Body of pancreas (tissue), 4 donors: ENCODE measurements around the gene OLFML1. TPM values are rescaled to one million over a fixed set of nuclear protein-coding genes. Genes with fewer than 3 reads are reported as not detected.
A peak's percentile ranks its signal among the peaks of the same experiment; 100 is the strongest.

ENCODE experiments used
- ATAC-seq: fragments of 150-250 bp; one replicate; pipeline ENCODE4 v1.9.1; 2016
- DNase-seq, 4 donors: peaks; one replicate each; pipeline ENCODE4 v3.0.0-alpha.2; 2019
- H3K27ac ChIP-seq, 4 donors: fragments of 200-600 bp; sonication (generic); 1 replicate in 3 of 4; 2 replicates in 1 of 4; pipeline versions ENCODE4 v1.5.1 to v1.6.1; 2016 to 2019; ENCODE audit warnings: mild to moderate bottlenecking in 1 of 4, mixed read lengths in 1 of 4, moderate library complexity in 1 of 4
- H3K27me3 ChIP-seq, 2 donors: fragments of 200-600 bp; sonication (generic); one replicate each; pipeline ENCODE4 v1.6.0; 2016; ENCODE audit warnings: mild to moderate bottlenecking in 1 of 2
- H3K36me3 ChIP-seq, 2 donors: fragments of 200-600 bp; sonication (generic); replicated peaks in 1 of 2; 2 replicates each; pipeline ENCODE4 v1.5.1; 2016; ENCODE audit warnings: low read depth in 2 of 2; ENCODE audit not compliant: insufficient read depth in 1 of 2
- H3K4me1 ChIP-seq: fragments of 200-600 bp; sonication (generic); one replicate; pipeline ENCODE4 v1.6.0; 2016
- H3K4me3 ChIP-seq, 2 donors: fragments of 200-600 bp; sonication (generic); 1 replicate in 1 of 2; 2 replicates in 1 of 2; pipeline ENCODE4 v1.5.1; 2016 to 2019
- H3K9me3 ChIP-seq, 3 donors: fragments of 200-600 bp; sonication (generic); 1 replicate in 2 of 3; 2 replicates in 1 of 3; pipeline ENCODE4 v1.5.1; 2016
- POLR2A ChIP-seq, 3 donors: fragments of 450-650 bp; IDR thresholded peaks; one replicate each; pipeline ENCODE4 v1.6.1; 2016; ENCODE audit warnings: antibody characterized with exemption in 3 of 3, mild to moderate bottlenecking in 2 of 3
- WGBS, 2 donors: methylation state at CpG; one replicate each; pipeline ENCODE4 v1.1.5; 2017; 5-methylcytosine and 5-hydroxymethylcytosine counted together
- intact Hi-C: fragments of 100-400 bp; cut with DNase I; formaldehyde crosslinking; loops from one replicate; pipeline ENCODE4 v1.15.1; 2023
- total RNA-seq, 2 donors: library from RNA; depleted of rRNA; stranded (reverse); fragments of >200 nt; gene quantifications; one replicate each; pipeline ENCODE4 v1.1.0, GENCODE V29; 2016
- TF ChIP-seq, protein P1 (sequence below), 7 experiments: fragments of 450-650 bp in 4 of 7; fragments of 200-600 bp in 3 of 7; sonication (generic) in 3 of 7; IDR thresholded peaks; one replicate each; pipeline ENCODE4 v1.5.1; 2016 to 2019; ENCODE audit warnings: antibody characterized with exemption in 7 of 7

The OLFML1 gene
- total RNA-seq, 2 donors from 2014 or later, result 2.3 to 3.6 TPM

DNA sequence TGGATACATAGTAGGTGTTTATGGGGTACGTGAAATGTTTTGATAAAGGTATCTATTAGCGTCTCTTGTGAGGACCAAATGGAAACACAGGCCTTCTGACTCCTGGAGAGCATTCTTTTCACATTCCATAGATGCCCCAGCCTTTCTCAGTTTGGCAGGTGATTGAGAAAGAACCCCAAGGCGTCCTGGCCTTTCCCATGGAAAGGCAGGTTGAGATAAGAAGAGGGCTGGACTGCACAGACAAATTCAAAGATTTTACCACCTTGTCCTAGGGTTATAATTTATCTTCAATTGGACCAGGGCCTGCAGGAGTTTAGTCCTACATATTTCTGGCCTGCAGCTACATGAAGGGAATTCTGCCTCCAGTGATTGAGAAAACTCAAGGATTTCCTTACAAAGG is 661 bp upstream of the OLFML1 start:
- Histone ChIP-seq H3K4me1 (peaks cover 4% of the 10 kb centered on the region), H3K4me3 (no peak overlapping the region), H3K9me3 (no peaks in the 10 kb centered on the region), H3K27me3 (no peaks in the 10 kb centered on the region), H3K36me3 (no peaks in the 10 kb centered on the region), H3K27ac (no peak overlapping the region)
- 59 to 67% methylated on average over 3 of the region's 3 CpGs for WGBS, 2 donors
- intact Hi-C loops, result no loop called here
- TF ChIP-seq, protein P1, sequence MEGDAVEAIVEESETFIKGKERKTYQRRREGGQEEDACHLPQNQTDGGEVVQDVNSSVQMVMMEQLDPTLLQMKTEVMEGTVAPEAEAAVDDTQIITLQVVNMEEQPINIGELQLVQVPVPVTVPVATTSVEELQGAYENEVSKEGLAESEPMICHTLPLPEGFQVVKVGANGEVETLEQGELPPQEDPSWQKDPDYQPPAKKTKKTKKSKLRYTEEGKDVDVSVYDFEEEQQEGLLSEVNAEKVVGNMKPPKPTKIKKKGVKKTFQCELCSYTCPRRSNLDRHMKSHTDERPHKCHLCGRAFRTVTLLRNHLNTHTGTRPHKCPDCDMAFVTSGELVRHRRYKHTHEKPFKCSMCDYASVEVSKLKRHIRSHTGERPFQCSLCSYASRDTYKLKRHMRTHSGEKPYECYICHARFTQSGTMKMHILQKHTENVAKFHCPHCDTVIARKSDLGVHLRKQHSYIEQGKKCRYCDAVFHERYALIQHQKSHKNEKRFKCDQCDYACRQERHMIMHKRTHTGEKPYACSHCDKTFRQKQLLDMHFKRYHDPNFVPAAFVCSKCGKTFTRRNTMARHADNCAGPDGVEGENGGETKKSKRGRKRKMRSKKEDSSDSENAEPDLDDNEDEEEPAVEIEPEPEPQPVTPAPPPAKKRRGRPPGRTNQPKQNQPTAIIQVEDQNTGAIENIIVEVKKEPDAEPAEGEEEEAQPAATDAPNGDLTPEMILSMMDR (IDR thresholded peaks at IDR 0.05), result no peak
- no peak for TF ChIP-seq POLR2A (IDR thresholded peaks at IDR 0.05)
- DNase-seq (no peak), ATAC-seq (peak; percentile 42)

DNA sequence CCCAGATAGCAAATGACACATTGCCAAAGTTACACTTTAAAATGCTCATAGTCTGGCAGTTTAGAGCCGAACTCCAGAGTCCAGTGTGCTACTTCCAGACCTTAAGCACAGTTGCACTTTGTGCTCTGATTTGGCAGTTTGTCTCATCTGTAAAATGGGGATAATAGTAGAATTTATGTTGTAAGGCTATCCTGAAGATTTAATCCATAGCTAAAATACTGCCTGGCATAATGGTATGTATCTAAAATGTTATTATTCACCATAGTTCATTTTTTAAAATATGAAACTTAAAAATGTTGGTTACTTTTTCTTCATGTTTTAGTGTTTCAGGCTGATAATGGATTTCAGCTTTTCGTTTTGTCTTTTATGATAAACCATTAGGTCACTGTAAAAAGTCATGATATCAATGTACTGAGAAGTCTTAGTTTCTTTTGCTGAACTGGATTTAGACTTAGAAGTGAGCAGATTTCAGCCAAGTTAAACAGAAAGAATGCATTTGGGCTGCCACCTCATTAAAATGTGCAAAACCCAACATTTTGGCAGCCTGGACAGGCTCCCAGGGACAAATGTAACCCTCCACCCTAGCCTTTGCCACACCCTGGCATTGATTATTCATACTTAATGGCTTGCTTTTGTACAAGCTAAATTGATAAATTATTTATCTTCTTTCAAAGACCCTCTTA is 933 bp downstream of the OLFML1 start:
- Histone ChIP-seq H3K4me1 (peaks cover 4% of the 10 kb centered on the region), H3K36me3 (no peaks in the 10 kb centered on the region), H3K4me3 (no peak overlapping the region), H3K9me3 (no peaks in the 10 kb centered on the region), H3K27me3 (no peaks in the 10 kb centered on the region), H3K27ac (no peak overlapping the region)
- intact Hi-C loops, result no loop called here
- DNase-seq, result no peak
- TF ChIP-seq POLR2A (IDR thresholded peaks at IDR 0.05), result no peak
- TF ChIP-seq, protein P1 (IDR thresholded peaks at IDR 0.05), result no peak
- no peak for ATAC-seq
- WGBS, 2 donors, result 61 to 67% methylated on average over 2 of the region's 2 CpGs

DNA sequence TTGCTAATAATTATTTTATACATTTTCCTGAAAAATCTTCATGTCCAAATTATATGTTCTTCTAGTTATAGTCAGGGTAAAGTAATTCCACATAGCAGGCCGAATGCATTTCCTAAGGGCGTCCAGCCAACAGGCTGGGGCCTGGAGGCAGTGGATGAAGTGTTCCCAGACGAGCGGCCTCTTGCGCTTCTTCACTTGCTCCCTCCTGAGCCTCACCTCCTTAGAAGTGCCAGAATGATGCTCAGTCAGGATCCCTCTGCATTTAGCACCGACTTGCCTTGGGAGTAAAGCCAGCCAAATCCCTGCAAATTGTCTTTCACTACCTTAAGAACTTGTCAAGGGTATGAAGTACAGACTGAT is 1.5 kb downstream of the OLFML1 start:
- intact Hi-C loops, result no loop called here
- H3K36me3 ChIP-seq, result no peaks in the 10 kb centered on the region
- ATAC-seq, result no peak
- no peaks in the 10 kb centered on the region for H3K27me3 ChIP-seq
- peaks cover 4% of the 10 kb centered on the region for H3K4me1 ChIP-seq
- no peak overlapping the region for H3K4me3 ChIP-seq
- no peak for DNase-seq
- no peak for TF ChIP-seq POLR2A (IDR thresholded peaks at IDR 0.05)
- TF ChIP-seq, protein P1 (IDR thresholded peaks at IDR 0.05), result no peak
- H3K9me3 ChIP-seq, result no peaks in the 10 kb centered on the region
- H3K27ac ChIP-seq, result no peak overlapping the region
- 80 to 82% methylated on average over 6 of the region's 6 CpGs for WGBS, 2 donors

DNA sequence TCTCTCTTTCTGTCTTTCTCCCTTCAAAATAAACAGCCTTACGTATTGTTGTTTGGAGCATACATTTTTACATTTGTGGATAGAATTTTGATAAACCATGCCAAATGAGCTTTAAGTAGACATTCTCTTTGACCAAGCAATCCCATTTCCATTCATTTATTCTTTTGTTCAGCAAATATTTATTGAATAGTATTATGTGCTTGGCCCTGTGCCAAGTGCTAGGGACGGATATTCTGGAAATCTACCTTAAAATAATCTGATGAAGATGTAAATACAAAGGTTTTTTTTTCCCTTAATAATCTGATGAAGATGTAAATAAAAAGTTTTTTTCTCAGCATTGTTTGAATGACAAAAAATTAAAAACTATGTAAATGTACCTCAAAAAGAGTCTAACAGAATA is 2.1 kb downstream of the OLFML1 start:
- H3K4me1 ChIP-seq, result peaks cover 4% of the 10 kb centered on the region
- H3K9me3 ChIP-seq, result no peaks in the 10 kb centered on the region
- no peaks in the 10 kb centered on the region for H3K27me3 ChIP-seq
- DNase-seq (no peak), ATAC-seq (no peak)
- H3K4me3 ChIP-seq, result no peak overlapping the region
- WGBS, 2 donors, result 53 to 64% methylated on average over 2 of the region's 2 CpGs
- no peak overlapping the region for H3K27ac ChIP-seq
- H3K36me3 ChIP-seq, result no peaks in the 10 kb centered on the region
- TF ChIP-seq, protein P1 (IDR thresholded peaks at IDR 0.05), result no peak
- TF ChIP-seq POLR2A (IDR thresholded peaks at IDR 0.05), result no peak
- intact Hi-C loops, result no loop called here

DNA sequence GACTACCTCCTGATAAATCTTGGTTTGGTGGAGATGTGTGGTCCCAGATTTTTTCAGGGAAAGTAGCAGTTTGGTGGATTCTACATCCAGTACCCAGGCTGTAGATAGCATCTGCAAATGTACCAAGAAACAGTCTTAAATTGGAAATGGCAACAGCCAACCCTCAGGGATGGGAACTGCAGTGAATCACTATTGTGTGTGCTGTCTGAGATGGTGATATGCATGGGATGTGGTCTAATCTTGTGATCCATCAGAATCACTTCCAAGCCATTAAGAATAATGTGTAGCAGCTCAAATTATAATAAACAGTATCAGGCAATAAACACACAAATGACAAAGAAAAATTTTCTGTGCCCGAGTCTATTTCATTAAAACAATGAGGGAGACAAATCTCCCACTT is 3.4 kb downstream of the OLFML1 start:
- TF ChIP-seq POLR2A (IDR thresholded peaks at IDR 0.05), result no peak
- TF ChIP-seq, protein P1 (IDR thresholded peaks at IDR 0.05), result no peak
- DNase-seq, result no peak
- no peak overlapping the region for H3K4me3 ChIP-seq

More for the DNA sequence above, 3.4 kb downstream of the OLFML1 start:
- no peaks in the 10 kb centered on the region for H3K36me3 ChIP-seq
- no peaks in the 10 kb centered on the region for H3K9me3 ChIP-seq
- ATAC-seq, result no peak
- 51 to 82% methylated on average over 1 of the region's 1 CpG for WGBS, 2 donors
- peaks cover 4% of the 10 kb centered on the region for H3K4me1 ChIP-seq
- no peaks in the 10 kb centered on the region for H3K27me3 ChIP-seq
- intact Hi-C loops, result no loop called here
- no peak overlapping the region for H3K27ac ChIP-seq
